ENCODE results near the gene MICALL2.

The MICALL2 gene

DNA sequence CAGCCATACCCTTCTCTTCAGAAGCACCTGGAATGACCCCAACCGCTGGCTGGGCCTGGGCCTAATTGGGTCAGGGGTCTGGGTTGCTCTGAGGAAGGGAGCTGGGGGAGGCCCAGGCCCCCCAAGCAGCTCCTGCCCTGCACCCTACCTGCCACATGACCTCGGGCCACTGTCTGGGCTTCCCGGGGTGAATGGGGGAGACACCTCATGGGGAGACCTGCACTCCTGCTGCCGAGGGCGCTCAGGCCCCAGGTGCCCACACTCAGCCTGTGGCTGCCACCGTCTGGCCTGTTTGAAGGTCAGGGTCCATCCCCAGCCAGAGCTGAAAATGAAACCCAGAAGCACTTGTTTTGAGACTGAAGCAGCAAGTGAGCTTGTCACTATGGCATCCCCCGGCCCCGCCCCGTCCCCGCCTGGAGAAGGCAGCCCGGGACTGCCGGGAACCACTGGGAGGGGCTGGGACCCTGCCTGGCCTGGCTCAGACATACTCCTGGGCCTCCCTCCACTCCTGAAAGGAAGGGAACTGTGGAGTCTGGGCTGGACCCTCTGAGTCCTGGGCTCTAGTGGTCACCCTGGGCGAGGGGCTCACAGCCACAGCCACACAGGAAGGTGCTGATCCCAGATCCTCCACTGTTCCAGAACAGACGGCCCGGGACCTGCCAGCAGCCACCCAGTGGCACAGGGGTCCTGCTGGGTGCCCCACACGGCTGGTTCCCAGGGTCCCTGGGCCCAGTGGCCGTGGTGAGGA, 7.4 kb upstream of the MICALL2 start:
- DNase-seq, result peak; percentile 82

- DNase-seq, result no peak
Measured at GRCh38 chr7:1464694-1465093, 5.4 kb upstream of the MICALL2 start.

DNA sequence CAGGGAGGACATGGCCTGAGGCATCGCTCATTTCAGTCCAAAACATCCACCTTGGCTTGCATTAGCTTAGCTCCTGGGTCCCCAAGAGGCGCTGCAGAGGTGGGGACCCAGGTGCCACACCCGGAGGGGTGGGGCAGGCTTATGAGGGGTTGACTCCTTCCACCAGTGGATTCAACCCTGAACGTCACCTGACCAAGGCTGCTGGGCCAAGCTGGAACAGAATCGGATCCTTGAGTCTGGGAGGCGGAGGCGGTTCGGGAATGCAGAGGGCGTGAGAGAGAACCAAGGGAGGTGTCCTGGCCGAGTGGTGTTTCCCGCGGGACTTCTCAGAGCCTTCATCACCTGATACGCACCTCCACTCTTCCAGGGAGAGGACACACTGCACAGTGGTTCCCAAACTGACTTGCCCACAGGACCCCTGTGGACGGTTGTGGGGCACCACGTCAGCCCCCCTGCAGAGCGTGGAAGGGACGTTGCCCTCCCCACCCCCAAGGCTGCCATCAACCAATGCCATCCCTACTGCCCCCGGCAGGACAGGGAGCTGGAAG, 4.5 kb upstream of the MICALL2 start:
- DNase-seq, result no peak

- no peak for DNase-seq
Measured at GRCh38 chr7:1461646-1462375, 2.5 kb upstream of the MICALL2 start.

DNA sequence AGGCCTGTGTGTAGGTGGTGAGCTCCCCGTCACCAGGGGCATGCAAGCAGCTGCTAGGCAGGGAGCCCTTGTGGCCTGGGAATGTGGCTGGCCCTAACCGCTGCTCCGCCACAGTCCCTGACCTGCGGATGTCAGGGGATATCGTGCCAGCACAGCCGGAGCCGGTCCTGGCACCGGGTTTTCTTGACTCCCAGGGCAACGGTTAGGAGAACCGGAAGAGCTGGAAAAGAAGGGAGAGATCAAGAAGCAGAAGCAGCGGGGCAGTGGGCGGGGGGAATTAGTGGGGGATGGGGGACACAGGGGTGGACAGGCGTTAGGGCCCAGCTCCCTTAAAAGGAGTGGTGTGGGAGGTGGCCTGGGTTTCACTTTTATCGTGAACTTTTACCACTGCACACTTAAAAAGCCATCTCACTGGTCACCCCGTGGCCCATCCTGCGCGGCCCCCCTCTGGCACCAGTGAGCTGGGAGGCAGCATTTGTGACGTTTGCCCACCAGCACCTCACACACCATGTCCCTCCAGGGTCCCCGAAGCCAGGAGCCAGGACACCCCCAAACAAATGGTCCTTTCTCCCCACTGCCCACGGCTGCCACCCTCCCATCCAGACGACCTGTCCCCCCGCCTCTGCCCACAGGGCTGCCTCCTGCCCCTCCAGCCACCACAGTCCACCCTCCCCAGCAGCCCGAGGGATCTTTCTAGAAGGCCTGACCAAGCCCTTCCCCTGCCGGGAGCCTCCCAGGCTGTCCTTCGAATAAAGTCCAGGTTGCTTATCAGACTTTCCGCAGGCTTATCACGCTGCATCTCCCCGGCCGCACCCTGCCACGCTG, 1.8 kb upstream of the MICALL2 start:
- DNase-seq, result no peak

- DNase-seq, result peak; percentile 54
Measured at GRCh38 chr7:1459920-1460820, 900 bp upstream of the MICALL2 start.

GRCh38 chr7:1459512-1459892, 232 bp upstream of the MICALL2 start:
- peak; percentile 100 for DNase-seq

- DNase-seq, result no peak
Measured at GRCh38 chr7:1457949-1458682, 1.2 kb downstream of the MICALL2 start.

DNA sequence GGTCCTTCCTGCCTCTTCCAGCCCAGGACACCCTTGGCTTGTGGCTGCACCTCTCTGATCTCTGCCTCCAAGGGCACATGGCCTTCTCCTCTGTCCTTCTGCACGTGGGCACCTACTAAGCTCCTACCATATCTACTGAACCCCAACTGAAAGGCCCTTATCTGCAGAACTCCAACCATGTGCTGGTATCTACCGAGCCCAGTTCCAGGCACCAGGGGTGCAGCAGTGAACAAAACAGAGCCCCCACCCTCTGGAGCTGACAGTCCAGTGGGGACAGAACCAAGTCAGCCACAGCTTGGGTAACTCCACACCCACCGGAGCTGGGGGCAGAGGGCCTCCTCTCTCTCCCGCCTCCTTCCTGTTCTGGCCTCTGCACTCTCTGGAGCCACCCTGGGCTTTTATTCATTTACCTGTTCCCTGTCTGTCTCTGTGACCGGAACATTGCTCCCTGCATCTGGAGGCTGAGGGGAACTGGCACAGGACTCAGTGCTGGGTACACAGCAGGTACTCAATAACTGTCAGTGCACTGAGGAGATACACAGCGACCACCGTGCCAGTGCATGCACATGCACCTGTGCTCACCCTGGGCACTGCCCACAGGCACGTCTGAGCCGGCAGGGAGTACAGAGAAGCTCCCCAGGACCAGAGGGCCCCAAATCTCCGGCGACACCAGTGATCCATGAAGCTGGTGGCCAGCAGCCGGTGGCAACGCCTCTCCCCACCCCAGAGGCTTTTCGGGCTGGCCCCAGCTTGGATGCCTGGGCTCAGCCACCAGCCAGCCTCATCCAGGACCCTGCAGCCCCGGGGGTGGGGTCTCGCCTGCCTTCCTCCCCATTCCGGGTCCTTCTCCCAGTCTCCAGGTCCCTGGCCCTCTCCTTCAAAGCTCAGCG, 2.0 kb downstream of the MICALL2 start:
- DNase-seq, result no peak

DNA sequence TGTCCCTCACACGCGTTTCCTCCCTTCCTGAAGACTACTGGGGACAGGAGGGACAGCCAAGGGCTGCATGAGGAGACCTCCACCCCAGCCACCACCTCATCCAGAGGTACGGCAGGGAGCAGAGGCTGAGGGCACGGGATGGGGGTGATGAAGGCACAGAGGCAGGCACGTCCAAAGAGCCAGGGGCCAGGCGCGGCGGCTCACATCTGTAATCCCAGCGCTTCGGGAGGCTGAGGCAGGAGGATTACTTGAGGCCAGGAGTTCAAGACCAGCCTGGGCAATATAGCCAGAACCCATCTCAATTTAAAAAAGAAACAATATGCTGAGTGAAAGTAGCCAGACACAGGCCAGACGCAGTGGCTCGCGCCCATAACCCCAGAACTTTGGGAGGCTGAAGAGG, 3.3 kb downstream of the MICALL2 start:
- no peak for DNase-seq

GRCh38 chr7:1455241-1455939, 3.9 kb downstream of the MICALL2 start:
- no peak for DNase-seq

GRCh38 chr7:1454542-1454941, 4.7 kb downstream of the MICALL2 start:
- DNase-seq, result peak; percentile 63

- no peak for DNase-seq
Measured at GRCh38 chr7:1452205-1452604, 7.1 kb downstream of the MICALL2 start.

DNA sequence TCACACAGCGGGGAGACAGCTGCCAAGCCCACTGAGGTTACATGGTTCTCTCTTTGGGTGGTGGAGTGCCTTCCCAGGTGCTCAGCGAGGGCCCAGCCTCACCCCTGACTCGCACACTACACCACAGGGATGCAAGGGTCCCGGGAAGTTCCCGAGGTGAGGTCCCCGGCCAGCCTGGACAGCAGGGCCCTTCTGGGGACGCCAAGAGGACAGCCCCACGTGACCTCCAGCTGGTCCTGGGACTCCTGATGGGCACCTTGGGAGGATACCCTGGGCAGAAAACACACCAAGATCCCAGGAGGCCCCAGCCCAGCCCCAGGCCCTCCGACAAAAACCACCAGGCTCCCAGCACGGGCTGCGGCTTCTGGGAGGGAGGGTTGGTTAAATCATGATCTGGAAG, 8.3 kb downstream of the MICALL2 start:
- no peak for DNase-seq

DNA sequence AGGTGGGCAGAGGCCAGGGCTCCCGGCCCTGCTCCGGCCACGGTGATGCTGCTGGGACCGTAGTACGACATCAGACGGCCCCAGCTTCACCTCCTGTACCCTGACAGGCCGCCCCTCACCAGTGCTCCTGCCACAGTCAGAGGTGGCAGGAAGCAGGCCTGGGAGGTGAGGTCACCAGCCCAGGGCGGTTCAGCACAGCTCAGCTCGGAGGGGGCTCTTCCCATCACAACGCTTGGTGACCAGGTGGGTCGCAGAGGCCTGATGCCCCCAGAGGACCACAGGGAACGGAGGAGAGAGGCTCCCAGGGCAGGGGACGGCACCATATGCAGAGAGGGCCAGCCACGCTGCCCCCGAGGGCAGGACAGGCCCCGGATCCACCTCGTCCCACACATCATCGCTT, 8.8 kb downstream of the MICALL2 start:
- no peak for DNase-seq

DNA sequence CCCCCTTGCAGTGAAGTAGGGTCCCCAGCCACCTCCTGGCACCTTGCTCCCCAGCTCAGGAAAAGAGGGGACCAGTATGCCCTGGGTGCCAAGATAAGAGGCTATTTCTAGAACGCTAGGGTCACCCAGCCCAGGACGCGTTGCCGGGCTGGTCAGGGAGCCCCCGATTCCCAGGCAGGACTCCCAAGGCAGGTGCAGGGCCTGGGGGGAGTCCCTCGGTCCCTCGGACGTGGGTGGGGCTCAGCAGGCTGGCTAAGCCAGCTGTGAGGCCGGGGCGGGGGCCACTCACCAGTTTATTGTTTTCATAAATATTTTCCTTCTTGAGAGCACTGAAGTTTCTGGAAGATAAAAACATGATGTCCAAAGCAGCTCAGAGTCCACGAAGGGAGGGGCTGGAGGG, 9.3 kb downstream of the MICALL2 start:
- no peak for DNase-seq

DNA sequence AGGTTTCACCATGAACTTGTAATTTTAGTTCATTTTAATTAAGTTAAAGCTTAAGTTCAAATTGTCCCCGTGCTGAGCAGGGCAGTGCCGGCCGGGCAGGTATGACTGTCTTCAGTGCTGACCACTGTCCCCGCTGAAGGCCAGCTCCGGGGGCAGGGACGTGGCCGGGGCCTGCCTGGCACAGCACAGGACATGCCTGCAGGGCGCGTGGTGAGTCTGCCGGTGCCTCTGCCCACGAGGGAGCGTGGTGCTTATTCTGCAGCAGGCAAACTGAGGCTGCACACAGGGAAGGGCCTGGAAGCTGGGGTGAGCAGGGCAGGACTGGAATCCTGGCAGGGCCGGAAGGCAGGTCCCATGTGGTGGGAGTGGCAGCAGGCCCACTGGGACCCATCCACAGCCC, 9.8 kb downstream of the MICALL2 start:
- DNase-seq, result no peak

DNA sequence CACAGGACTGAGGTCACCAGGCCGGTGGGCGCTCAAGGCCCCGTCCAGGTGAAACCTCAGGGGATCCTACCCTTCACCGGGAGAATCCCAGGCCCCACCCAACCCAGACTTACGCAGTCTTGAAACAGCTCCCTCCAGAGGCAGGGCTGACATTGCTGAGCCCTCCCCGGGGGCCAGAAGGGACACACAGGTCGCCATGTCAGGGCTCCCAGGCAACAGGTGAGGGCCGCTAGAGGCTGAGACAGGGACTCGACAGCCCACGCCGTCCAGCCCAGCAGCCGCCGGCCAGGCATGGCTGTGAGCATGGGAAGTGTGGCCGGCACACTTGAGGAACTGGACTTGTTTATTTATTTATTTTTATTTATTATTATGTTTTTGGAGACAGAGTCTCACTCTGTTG, 10.3 kb downstream of the MICALL2 start:
- no peak for DNase-seq

- peak; percentile 61 for DNase-seq
Measured at GRCh38 chr7:1447551-1448244, 11.6 kb downstream of the MICALL2 start.
